Activated T-cell treated with anti-CD3 and anti-CD28 coated beads, Interleukin-2, amount 50 U/mL, for 48 hours (primary cell): ENCODE results near the gene TRPV2.
"Not testable (repeated sequence)": the region's sequence is repeated elsewhere in the genome, so short reads cannot be mapped to it uniquely, and the experiment has no call there.

Experiments
- DNase-seq, 2 experiments: peaks; one replicate each; pipeline ENCODE4 v3.0.0-alpha.2; 2020

The TRPV2 gene, protein sequence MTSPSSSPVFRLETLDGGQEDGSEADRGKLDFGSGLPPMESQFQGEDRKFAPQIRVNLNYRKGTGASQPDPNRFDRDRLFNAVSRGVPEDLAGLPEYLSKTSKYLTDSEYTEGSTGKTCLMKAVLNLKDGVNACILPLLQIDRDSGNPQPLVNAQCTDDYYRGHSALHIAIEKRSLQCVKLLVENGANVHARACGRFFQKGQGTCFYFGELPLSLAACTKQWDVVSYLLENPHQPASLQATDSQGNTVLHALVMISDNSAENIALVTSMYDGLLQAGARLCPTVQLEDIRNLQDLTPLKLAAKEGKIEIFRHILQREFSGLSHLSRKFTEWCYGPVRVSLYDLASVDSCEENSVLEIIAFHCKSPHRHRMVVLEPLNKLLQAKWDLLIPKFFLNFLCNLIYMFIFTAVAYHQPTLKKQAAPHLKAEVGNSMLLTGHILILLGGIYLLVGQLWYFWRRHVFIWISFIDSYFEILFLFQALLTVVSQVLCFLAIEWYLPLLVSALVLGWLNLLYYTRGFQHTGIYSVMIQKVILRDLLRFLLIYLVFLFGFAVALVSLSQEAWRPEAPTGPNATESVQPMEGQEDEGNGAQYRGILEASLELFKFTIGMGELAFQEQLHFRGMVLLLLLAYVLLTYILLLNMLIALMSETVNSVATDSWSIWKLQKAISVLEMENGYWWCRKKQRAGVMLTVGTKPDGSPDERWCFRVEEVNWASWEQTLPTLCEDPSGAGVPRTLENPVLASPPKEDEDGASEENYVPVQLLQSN

DNA sequence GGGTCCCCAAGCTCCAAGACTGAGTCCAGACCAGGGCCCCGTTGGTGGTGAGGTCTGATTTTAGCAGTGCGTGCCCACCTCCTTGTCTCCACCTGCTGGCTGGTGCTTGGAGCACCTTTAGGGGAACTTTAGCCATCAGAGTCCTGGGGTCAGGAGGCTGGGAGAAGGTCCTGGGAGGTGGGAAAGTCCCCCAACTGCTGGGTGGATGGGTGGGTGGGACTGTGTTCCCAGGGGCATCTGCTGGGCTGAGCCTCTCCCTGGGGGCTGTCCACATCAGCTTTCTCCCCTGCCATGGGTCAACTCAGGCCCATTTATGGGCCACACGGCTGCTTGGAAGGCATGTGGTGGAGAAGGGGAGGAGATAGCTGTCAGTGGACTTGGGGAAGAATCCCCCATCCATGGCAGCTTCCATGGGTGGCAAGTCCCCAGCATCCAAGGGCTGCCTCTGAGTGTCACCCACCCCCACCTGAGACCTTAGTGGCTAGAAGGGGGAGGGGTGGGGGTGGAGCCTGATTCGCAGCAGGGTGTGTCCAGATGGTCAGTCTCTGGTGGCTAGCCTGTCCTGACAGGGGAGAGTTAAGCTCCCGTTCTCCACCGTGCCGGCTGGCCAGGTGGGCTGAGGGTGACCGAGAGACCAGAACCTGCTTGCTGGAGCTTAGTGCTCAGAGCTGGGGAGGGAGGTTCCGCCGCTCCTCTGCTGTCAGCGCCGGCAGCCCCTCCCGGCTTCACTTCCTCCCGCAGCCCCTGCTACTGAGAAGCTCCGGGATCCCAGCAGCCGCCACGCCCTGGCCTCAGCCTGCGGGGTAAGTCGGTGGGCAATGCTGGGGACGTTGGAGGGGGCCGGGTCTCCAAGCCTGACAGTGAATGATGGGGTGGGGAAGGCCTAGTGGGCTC lies at the start of gene TRPV2:
Gene TRPV2 (plus strand): TSS at position 541 of the 894 bp plus-strand sequence. CDS start 2,098 bp downstream, outside the sequence.
- DNase-seq = peak; percentile 74

- DNase-seq = no peak
Observed at GRCh38 chr17:16371742-16372141, 43.6 kb upstream of the TRPV2 start.

GRCh38 chr17:16374146-16374938 lies 41.0 kb upstream of the TRPV2 start:
- no peak for DNase-seq

- DNase-seq = no peak
Observed at GRCh38 chr17:16377941-16378341, 37.4 kb upstream of the TRPV2 start.

- no peak for DNase-seq
Observed at GRCh38 chr17:16378636-16379282, 36.6 kb upstream of the TRPV2 start.

- no peak for DNase-seq
Observed at GRCh38 chr17:16379654-16380053, 35.7 kb upstream of the TRPV2 start.

GRCh38 chr17:16380640-16381495 lies 34.5 kb upstream of the TRPV2 start, which contains the start of gene UBB:
UBB (plus strand) TSS chr17:16381091; CDS start chr17:16381908, 817 bp downstream.
- DNase-seq = peak; percentile 93 to 94

DNA sequence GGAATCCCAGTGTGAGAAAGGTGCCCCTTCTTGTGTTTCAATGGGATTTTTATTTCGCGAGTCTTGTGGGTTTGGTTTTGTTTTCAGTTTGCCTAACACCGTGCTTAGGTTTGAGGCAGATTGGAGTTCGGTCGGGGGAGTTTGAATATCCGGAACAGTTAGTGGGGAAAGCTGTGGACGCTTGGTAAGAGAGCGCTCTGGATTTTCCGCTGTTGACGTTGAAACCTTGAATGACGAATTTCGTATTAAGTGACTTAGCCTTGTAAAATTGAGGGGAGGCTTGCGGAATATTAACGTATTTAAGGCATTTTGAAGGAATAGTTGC lies 33.9 kb upstream of the TRPV2 start:
- no peak for DNase-seq

DNA sequence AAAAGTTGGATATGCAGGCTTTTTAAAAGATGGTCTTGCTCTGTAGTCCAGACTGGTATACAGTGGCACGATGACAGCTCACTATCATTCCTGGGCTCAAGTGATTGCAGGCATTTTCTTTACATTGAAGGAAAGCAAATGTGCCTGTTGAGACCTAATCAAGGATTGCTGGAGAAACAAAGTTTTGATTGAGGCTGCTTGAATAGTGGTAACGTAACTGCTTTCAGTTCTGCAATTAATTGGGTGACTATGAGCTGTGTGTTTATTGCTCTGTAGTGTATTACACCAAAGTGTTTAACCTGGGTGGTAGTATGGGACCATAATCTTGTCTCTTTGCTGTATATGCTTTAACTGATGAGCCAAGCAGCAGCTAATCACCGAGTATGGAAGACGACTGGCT lies 32.2 kb upstream of the TRPV2 start:
- DNase-seq = no peak

DNA sequence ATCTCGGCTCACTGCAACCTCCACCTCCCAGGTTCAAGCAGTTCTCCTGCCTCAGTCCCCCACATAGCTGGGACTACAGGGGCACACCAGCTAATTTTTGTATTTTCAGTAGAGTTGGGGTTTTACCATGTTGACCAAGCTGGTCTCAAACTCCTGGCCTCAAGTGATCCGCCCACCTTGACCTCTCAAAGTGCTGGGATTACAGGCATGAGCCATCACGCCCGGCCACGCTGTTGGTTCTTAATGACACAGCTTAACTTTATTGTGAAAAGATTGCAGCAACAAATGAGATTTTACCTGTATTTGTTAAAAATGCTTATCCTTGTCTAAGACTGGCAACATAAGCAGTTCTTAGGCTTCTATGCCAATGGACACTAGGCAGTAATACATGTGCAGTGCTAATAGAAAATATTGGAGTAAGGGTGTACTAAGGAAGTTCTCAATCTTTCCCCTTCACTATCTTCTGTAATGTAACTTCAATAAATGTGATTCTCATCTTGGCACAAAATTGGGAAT lies 31.5 kb upstream of the TRPV2 start:
- no peak for DNase-seq

DNA sequence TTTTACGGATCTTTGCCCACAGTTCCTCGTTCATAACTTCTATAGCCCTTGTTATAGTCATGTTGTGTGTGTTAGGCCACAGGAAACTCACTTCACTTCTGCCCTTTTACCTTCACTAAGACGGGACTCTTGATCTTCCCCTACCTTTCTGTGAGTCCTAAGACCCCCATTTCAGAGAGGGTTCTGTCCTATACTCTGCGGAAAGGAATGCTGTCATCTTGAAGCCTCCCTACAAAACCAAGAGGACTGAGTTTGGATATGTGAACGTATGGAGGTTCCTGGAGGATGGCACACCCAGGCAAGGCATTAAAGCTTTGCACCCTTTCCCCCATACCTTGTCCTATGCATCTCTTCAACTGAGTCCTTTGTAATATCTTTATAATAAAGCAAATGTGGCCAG lies 30.8 kb upstream of the TRPV2 start:
- DNase-seq = no peak

DNA sequence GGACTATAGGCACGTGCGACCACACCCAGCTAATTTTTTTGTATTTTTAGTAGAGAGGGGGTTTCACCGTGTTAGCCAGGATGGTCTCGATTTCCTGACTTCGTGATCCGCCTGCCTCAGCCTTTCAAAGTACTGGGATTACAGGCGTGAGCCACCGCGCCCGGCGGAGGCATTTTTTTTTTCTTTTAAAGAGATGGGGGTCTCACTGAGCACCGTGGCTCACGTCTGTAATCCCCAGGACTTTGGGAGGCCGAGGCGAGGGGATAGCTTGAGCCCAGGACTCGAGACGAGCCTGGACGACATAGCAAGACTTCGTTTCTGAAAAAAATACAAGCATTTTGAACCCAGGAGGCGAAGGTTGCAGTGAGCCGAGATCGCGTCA lies 29.3 kb upstream of the TRPV2 start:
- not testable (repeated sequence) for DNase-seq

- no peak for DNase-seq
Observed at GRCh38 chr17:16391451-16391850, 23.9 kb upstream of the TRPV2 start.

DNA sequence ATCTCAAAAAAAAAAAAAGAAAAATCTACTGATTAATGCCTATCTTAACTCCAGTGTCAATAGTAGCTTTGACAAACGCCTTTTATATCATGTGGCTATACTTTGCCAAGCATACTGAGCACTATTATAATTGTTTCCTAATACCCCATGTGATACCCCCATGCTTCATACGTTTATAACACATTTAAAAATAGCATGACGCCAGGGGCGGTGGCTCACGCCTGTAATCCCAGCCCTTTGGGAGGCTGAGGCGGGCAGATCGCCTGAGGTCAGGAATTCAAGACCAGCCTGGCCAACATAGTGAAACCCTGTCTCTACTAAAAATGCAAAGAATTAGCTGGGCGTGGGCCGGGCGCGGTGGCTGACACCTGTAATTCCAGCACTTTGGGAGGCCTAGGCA lies 22.9 kb upstream of the TRPV2 start:
- DNase-seq = not testable (repeated sequence)

- not testable (repeated sequence) for DNase-seq
Observed at GRCh38 chr17:16395887-16396286, 19.5 kb upstream of the TRPV2 start.

- not testable (repeated sequence) for DNase-seq
Observed at GRCh38 chr17:16396693-16397092, 18.7 kb upstream of the TRPV2 start.

DNA sequence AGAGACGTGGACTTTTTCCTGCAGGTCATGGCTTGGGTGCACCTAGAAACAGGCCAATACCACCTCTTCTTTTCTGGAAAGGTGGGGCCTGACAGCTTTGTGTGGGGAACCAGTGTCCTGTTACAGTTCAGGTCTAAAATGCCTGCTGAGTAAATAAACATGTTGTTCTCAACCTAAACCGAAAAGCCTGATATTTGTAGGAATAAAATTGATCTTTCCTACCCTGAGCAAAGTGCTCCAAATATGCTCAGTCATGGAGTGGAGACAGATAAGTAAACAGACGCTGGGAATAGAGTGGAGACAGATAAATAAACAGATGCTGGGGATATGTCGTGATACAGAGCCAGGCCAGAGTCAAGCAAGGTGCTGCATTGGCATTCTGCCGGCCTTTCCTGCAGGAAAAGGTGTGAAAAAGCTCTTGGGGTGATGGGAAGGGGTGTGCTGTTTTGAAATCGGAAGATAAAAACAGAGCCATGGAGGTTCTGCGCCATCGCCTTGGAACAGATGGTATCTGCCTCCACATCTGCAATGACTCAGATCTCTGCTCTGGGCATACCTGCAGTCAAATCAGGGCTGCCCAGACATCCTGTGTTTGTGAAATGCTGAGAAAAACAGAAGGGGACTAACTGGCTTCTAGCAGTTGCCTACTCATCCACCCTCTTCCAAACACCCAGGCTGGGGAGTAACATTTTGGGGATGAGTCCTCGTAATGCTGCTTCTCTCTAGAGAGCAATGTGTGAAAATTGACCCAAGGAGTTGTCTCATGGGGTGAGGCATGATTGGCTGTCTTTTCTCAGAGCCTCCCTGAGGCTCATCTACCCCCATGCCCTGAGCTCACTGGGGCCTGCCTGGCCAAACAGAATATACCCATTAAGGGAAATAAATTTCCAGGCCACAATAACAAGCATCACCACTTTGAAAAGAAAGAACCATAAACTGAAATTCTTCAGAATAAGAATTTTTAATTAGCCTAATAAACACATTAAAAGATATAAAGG lies 16.8 kb upstream of the TRPV2 start:
- DNase-seq = no peak

GRCh38 chr17:16403847-16404246 lies 11.5 kb upstream of the TRPV2 start:
- DNase-seq = not testable (repeated sequence)
